NCI-H1436 treated with DMSO at 0.1 percent for 48 hours (cell line): ENCODE data around the gene NUB1.
"Not testable (repeated sequence)": the region's sequence is repeated elsewhere in the genome, so short reads cannot be mapped to it uniquely, and the experiment has no call there.

Experiments
- DNase-seq: peaks from one replicate; lab custom pipeline; 2025; lab: John Stamatoyannopoulos, UW

Gene NUB1

GRCh38 chr7:151341357-151342101, at the start of gene NUB1:
TSS of gene NUB1 (plus strand) at chr7:151341812. CDS start at chr7:151345350, 3,538 bp downstream.
- DNase-seq = no peak

GRCh38 chr7:151292850-151293249, 48.8 kb upstream of the NUB1 start:
- no peak for DNase-seq

- no peak for DNase-seq
Measured at GRCh38 chr7:151296202-151296992, 45.2 kb upstream of the NUB1 start.

DNA sequence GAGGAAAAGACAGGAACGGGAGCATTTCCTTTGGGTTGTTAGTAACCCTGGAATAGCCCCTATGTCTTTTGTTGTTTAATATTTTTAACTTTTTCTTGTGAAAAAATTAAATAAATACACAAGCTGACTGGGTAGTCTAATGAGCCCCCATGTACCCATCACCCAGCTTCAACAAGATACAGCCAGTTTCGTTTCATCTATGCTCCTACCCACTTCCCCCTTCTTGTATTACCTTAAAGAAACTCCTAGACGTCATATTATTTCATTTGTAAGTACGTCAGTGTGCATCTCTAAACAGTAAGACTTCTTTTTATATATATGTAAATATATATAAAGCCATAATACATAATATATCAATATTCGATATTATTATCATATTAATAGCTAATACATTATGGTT, 42.8 kb upstream of the NUB1 start:
- no peak for DNase-seq

GRCh38 chr7:151299530-151299929, 42.1 kb upstream of the NUB1 start:
- no peak for DNase-seq

DNA sequence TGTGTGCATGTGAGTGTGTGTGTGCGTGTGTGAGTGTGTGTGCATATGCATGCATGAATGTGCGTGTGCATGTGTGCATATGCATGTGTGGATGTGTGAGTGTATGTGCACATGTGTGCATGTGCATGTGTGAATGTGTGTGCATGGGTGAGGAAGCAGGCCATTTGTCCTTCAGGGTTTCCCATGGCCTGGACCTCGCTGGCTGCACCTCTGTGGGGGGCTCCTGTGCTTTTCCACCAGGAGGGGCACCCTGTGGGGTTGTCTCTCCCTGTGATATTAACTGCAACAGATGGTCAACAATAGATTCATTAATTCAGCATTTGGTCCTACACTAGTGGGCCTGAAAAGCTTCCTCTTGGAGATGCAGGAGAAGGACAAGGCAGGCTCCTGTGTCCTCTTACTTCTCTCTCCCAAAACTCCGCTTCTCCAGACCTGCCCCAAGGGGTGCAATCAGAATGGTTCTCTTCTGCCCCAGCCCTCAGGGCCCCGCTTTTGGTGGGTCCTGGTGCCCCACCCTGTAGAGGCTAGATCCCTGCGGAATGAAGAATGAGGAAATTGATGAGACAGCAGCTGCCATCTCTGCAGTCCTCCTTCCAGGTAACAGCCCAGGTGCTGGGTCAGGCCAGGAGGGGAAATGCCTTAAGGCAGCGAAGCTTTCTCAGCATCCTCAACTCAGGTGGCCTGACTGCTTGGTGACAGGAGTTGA, 41.5 kb upstream of the NUB1 start:
- DNase-seq = no peak

GRCh38 chr7:151301471-151302462, 39.8 kb upstream of the NUB1 start:
- no peak for DNase-seq

- DNase-seq = not testable (repeated sequence)
Measured at GRCh38 chr7:151304251-151304650, 37.4 kb upstream of the NUB1 start.

- no peak for DNase-seq
Measured at GRCh38 chr7:151304856-151305255, 36.8 kb upstream of the NUB1 start.

GRCh38 chr7:151306374-151306773, 35.2 kb upstream of the NUB1 start:
- DNase-seq = no peak

DNA sequence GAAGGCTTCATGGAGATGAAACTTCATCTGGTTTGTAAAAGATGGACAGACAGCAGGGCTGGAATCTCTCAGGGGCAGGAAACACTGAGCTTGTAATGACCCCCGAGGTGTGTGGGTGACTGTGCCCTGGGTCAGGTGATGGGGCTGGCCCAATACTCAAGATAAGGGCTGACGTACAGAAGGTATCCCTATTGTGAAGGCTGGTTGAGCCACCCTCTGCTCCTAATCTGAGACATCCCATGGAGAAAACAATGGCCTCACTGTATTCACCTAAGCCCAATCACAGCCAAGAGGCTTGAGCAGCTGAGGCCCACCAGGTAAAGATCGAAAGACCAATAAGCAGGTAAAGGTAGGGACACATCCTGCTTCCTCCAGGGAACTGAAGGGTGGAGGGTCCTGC, 34.8 kb upstream of the NUB1 start:
- DNase-seq = no peak

DNA sequence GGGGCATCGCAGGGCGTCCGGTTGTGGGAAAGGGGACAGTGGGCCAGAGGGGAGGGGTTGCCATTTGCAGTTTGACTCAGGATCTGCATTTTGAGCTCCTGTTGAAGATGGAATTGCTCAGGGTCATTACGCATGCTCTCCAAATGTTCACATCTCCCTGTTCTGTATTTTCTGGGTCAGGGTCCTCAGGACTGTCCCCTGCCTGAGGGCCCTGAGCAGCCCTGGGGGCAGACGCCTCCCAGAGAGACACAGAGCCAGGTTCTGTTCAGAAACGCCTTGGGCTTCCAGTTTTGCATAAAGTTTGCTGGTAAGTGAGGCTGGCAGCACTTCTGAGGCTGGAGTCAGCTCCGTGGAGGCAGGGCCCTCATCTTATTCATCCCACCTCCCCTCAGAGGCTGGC, 34.1 kb upstream of the NUB1 start:
- no peak for DNase-seq

DNA sequence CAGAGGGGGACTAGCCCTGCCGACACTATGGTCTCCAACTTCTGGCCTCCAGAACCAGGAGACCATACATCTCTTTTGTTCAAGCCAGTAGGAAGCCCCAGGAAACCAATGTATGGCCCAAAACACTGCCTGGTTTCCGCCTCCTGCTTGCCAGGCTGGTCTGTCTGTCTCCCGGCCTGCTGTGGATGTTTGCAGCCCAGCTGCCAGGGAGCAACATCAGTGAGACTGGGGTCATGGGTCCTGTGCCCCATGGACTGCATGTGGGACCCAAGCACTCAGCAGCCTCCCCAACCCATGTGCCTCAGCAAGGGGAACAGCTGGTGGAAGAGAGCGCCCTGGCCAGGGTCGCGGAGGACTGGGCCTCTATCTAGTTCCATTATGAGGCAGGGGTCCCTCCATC, 33.4 kb upstream of the NUB1 start:
- no peak for DNase-seq

- no peak for DNase-seq
Measured at GRCh38 chr7:151308791-151309190, 32.8 kb upstream of the NUB1 start.

GRCh38 chr7:151309311-151309710, 32.3 kb upstream of the NUB1 start:
- DNase-seq = no peak

GRCh38 chr7:151310578-151310977, 31.0 kb upstream of the NUB1 start:
- DNase-seq = no peak

DNA sequence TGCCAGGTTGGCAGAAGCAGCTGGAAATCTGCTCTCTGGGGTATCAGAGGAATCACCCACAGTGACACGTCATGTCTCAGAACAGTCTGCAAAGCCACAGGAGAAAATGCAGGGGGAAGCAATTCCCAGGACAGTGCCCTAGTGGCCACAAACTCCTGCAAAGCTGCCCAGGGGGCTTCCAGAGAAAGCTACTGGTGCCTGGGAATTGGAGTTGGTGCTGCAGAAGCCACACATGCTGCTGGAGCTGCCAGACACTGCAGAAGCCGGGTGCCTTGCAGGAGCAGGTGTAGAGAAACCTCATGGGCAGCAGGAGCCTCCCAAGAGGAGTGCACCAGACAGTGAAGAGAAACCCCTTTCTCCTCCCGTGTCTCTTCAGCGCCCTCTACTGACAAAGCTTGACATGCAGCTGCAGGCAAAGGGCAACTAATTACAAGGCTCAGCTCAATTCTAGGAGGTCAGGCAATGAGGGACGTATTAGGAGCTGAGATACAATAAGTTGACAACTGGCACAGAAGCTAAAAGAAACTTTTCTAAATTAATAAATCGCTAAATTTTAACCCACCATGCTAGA, 30.2 kb upstream of the NUB1 start:
- DNase-seq = no peak

DNA sequence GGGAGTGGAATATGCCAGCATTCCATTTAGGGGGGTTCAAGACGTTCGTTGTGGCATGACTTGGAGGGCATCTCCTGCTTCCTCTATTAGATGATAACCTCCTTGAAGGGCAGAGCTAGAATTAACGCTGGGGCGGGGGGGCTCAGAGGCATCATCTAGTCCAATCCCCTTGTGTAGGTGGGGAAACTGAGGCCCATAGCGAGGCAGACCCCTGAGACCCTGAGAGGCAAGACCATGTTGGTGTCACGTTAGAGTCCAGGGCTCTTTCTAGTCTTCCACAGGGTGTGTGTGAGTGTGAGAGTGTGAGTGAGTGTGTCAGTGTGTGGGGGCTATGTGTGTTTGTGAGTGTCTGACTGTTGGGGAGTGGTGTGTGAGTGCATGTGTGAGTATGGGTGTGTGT, 29.3 kb upstream of the NUB1 start:
- no peak for DNase-seq

DNA sequence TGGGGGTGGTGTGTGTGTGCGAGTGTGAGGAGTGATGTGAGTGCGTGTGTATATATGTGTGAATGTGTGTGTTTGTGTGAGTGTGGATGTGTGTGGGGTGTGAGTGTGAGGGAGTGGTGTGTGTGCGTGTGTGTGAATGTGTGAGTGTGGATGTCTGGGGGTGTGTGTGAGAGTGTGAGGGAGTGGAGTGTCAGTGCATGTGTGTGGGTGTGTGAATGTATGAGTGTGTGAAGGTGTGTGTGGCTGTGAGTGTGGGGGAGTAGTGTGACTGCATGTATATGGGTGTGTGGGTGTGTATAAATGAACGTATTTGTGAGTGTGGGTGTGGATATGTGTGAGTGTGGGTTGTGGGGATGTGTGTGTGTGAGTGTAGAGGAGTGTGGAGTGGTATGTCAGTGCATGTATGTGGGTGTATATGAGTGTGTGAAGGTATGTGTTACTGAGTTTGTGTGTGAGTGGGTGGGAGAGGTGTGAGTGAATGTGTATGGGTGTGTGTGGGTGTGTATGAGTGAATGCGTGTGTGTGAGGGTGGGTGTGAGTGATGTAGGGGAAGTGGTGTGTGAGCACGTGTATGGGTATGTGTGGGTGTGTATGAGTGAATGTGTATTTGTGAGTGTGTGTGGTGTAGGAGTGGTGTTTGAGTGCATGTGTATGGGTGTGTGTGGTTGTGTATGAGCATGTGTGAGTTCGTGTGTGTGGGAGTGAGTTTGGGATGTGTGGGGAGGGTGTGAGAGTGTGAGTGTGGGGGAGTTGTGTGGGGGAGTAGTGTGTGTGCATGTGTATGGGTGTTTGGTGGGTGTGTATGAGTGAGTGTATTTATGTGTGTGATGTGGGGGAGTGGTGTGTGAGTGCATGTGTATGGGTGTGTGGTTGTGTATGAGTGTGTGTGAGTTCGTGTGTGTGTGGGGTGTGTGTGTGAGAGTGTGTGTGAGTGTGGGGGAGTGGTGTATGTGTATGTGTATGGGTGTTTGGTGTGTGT, 28.5 kb upstream of the NUB1 start:
- DNase-seq = no peak

DNA sequence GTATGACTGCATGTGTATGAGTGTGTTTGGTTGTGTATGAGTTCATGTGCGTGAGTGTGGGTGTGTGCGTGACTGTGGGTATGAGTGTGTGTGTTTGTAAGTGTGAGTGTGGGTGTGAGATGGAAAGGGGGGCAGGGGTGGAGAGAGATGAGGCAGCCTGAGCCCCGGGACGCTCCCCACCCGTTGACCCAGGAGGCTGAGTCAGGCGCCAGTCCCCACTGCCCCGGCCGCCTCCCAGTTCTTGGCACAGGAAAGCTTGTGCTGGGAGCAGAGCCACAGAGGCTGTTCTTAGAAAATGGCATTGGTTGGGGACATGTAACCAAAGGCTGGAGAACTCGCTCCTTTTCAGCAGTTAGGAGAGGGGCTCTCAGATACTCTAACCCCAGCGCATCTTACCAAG, 27.8 kb upstream of the NUB1 start:
- DNase-seq = no peak
